Nucleus accumbens (tissue), 56 donors: ENCODE results near the gene NFATC1.
A peak's percentile ranks its signal among the peaks of the same experiment; 100 is the strongest.

Source experiments
- DNase-seq, 56 donors: peaks; one replicate each; lab custom pipeline; 2025; lab: John Stamatoyannopoulos, UW

NFATC1 gene

DNA sequence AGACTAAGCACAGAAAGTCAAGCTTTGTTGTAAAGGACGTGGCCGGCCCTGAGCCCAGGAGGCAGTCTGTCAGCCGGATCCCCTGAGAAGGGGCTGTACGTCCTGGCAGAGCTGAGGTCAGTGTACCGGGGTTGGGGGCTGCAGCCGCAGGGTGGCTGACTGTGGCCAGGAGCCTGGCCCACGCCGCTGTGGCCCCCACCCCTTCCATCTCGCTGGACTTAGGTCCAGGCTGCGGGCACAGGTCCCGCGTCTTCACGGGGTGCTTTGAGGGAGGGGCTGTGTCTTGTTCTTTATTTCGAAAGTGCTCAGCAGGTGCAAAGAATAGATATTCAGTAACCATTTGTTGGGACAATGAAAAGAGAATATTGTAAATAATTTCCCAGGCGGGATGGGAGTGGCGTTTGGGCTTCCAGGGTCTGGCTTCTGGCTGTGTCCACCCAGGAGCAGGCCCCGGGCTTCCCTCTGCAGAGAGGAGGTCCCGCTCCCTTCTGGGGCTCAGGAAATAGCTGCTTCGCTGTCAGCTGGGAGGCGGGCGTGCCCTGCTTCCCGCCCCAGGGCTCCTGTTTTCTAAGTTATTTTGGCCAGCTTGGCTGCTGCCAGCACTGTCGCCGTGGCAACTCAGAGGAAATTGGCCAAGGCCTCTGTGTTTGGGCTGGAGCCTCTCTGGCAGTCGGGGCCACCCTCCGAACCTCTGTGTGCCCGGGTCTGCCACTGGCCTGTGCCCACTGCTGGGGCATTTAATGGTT lies 7.4 kb downstream of the NFATC1 start:
- peak in 46 of 56 donors; percentile 12 to 83 (median 48) for DNase-seq

DNA sequence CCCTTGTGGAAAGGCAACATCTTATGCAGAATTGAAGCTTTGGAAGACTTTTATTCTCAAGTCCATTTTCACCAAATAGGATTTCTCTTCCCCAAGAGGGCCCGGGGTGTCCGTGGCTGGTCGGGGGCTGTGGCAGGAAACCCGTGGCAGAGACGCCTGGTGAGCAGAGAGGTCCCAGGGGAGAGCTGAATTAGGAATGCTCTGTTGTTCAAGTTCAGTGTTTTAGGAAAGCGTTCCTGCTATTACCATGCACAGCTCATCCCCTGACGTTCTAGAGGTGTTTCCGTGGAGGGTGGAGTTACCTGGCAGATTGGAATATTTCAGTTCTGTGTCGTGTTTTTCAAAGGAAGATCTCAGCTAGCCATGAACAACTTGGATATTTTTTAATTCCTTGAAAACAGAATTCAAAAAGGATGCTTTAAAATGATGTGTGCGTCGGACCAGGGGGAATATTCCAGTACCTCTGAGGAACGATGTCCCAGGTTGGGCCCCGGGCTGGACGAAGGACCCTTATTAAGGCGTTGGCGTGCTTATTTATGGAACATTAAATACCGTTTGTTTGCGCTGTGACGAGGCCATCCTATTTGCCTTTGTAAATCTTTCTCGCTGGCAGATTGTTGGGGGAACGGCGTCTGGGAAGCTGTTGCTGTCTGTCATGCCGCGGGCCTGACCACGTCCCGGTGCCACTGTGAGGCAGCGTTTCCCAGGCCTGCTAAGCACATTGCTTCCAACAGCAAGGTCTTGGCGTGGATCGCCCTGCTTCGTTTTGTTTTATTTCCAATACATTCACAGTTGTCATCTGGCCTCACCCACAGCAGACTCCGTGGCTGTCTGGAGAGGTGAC lies 8.2 kb downstream of the NFATC1 start:
- DNase-seq, result no peak

DNA sequence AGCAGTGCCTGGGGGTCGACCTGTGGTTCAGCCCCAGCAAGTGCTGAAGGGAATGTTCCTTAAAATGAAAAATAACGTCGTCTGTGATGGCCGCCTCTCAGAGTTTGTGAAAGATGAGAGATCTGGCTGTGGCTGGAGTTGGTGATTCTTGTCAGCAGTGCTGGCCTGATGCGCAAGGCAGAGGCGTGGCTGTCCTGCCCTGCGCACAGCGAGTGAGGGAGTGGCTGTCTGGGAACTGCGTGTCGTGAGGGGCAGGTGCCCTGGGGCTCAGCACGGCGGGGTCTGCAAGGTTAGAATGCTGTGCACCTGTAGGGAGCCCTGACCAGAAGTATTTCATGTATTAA lies 8.8 kb downstream of the NFATC1 start:
- no peak for DNase-seq

DNA sequence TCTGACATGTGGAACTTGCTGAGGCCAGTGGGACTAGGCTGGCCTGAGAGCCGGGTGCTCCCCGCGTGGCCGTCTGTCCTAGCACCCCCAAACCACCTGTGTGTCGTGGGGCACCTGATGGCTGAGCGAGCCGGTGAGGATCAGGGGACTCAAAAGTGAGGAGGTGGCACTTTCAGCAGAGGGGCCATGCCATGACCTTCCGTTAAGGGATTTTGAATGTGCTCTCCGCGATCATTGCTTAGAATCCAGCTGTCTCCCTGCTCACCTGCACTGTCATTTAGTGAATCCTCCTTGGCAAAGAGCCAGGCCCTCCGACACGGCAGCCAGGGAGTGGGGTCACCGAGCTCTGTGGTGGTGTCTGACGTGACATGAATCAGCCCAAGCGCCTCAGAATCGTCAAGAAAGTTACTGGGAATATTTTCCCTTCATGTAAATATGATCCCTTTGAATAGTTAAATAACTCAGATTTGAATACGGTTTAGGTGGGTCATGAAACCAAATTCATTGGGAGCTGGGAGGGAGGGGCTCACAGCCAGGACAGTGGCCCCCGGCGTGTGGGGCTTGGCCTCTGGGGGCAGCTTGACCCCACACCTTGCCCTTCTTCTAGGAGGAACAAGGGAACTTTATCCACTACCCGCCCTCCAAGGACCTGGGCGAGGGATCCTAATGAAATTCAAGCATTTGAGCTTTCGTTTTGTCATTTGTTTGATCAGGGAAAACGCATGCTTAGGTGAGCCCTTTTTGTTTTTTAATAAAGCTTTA lies 9.5 kb downstream of the NFATC1 start:
- no peak for DNase-seq

DNA sequence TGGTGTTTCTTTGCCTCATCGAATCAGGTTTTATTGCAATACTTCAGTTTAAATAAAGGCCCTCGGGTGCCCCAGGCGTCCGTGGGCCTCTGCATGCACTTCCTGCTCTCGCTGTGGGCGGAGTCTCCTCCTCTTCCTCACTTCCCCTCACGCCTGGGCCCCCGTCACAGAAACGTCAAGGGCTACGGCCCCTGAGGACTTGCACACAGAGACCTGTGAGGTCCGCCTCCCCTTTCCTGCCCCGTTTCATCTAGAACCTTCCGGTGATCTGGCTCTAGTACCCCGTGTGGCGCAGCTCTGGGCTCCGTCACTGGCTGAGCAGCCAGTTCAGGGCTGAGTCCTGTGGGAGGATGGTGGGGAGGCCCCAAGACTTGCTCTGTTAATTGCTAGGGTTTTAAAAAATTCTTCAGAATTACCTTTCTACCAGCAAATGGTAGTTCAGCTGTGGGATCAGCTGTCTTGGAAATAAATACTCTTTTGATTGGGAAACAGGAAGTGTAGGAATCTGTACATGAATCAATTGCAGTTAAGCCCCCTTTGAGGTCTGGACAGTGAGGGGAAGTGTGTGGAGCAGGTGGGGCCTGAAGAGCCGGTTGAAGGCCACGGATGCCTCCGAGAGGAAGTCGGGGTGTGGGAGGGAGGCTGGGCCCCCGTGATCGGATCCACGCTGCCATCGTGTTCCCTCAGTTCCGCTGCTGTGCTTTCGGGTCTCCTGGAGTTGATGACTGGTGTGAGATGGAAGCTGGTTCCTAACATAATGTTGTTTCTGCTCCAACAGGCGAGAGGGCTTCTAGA lies 10.2 kb downstream of the NFATC1 start:
- peak in 7 of 56 donors; percentile 15 to 43 (median 24) for DNase-seq

DNA sequence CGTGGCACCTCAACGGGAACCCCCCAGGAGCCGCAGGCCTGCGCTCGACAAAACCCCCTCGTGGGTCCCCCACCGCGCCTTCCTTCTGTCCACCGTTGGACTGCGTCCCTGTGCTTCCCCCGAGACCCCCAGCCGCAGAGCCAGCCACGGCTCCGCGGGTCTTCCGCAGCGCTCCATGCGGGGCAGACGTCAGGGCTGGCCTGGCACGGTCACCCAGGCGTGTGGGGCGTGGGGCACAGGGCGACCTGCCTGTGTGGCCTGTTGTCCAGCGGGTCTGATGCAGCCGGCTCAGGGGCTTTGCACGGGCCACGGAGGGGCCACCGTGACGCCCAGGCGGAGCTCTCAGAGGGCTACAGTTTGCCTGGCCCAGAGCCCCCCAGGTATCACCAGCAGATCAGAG lies 11.0 kb downstream of the NFATC1 start:
- no peak for DNase-seq

DNA sequence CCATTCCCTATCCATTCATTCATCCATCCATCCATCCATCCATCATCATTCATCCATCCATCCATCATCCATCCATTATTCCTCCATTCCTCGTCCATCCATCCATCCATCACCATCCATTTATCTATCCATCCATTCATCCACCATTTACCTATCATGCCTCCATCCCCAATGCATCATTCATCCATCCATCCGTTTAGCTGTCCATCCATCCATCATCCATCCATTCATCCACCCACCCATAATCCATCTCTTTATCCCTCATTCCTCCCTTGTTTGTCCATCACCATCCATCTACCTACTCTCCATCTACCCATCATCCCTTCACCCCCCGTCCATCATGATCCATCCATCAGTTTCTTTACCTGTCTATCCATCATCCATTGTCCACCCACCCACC lies 13.6 kb downstream of the NFATC1 start:
- DNase-seq, result no peak

DNA sequence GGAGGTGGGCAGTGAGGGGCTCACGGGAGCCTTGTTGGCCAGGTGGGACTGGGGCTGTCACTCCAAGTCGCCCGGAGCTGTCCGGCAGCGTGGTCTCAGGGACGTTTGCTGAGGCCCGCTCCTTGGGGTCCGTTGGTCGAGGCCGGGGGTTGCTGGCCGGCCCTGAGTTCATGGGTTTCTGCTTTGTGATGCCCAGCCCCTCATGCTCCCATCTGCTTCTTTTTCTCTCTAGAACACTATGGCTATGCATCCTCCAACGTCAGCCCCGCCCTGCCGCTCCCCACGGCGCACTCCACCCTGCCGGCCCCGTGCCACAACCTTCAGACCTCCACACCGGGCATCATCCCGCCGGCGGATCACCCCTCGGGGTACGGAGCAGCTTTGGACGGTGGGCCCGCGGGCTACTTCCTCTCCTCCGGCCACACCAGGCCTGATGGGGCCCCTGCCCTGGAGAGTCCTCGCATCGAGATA lies 14.5 kb downstream of the NFATC1 start:
- no peak for DNase-seq

DNA sequence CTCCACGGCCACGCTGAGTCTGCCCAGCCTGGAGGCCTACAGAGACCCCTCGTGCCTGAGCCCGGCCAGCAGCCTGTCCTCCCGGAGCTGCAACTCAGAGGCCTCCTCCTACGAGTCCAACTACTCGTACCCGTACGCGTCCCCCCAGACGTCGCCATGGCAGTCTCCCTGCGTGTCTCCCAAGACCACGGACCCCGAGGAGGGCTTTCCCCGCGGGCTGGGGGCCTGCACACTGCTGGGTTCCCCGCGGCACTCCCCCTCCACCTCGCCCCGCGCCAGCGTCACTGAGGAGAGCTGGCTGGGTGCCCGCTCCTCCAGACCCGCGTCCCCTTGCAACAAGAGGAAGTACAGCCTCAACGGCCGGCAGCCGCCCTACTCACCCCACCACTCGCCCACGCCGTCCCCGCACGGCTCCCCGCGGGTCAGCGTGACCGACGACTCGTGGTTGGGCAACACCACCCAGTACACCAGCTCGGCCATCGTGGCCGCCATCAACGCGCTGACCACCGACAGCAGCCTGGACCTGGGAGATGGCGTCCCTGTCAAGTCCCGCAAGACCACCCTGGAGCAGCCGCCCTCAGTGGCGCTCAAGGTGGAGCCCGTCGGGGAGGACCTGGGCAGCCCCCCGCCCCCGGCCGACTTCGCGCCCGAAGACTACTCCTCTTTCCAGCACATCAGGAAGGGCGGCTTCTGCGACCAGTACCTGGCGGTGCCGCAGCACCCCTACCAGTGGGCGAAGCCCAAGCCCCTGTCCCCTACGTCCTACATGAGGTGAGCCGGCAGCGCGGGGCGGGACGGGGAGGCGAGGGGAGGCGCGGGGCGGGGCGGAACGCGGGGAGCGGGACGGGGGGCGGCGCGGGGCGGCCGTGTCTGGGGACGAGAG lies 15.2 kb downstream of the NFATC1 start:
- no peak for DNase-seq

DNA sequence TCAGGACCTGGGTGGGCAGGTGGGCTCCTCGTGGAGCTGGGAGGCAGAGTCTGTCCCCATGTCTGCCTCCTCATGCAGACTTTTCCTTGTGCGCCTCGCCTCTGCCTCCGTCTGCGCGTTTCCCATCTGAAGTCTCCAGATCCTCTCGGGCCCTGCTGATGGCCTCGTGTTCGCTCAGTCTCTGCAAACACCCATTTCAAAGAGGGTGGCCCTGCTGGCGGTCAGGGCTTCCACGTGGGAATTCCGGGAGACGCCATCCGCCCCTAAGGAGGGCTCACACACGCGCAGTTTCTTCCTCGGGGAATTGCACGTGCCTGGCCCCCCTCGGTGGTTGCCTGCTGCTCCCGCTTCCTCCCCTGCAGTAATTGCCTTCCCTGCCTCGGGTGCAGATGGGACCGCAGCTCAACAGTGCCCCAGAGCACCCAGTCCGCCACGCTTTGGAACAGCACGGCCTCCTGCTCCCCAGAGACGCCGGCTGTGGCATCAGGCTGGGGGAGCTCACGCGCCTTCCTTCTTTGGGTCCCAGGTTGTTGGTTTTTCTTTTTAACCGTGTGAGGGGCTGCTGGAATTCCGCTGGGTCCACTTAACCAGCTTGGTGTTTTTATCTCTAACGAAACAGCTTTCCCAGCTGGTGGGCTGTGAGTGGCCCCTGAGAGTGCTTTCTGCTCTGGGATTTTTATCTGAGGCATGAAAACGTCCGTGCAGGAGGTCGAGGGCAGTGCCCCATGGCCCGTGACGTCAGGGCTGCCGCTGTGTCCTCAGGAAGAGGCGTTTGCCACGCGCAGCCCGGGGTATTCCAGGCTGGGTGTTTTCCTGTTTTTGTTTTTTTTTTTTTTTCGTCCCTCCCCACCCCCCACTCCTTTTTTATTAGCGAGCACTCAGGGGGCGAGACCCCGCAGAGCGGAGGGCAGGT lies 16.1 kb downstream of the NFATC1 start:
- no peak for DNase-seq

DNA sequence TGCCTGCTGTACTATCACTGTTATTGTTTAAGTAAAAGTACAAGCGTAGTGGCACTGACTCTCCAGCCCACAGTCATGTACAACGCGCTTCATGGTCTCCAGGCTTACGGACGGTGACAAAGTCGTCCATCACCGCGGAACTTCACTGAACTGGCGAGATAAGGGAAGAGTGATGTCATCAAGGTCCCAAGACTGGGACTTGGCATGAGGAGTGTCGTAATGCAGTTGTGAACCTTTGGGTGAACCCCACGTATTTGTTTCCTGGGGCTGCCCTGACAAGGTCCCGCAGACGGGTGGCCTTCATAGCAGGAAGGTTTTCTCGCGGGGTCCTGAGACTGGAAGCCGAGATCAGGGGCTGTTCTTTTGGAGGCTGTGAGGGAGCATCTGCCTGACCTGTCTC lies 17.3 kb downstream of the NFATC1 start:
- no peak for DNase-seq

DNA sequence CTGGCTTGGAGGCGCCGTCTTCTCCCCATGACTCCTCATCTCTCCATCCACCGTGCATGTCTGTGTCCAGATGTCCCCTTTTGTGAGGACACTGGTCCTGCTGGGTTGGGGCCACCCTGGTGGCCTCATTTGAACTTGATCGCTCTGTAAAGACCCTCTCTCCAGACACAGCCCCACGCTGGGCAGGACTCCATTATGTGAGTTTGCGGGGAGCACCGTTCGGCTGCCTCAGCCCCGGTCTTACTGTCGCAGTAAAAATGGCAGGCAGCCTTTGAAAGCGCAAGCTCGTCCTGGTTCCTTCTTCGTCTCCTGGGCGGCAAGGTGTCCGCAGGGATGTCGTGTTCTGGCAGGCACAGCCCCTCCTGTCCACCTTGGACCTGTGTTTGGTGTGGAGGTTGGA lies 17.7 kb downstream of the NFATC1 start:
- no peak for DNase-seq

DNA sequence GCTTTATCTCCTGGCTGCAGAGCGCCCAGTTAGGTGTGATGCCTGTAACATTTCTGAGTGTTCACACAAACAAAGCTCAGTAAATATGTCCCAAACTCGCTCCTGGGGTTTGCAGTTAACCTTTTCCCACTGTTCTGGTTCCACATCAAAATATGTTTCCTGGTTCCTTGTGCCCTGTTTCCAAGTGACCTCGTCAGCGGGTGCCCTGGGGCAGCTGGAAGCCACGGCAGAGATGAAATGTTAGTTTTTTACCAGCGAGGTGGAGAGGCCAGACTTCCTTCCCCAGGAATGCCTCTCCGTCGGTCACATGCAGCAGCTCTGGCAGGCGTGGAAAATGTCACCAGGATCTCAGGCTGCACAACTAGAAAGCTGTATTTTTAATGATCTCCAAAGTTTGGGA lies 18.2 kb downstream of the NFATC1 start:
- DNase-seq, result no peak

DNA sequence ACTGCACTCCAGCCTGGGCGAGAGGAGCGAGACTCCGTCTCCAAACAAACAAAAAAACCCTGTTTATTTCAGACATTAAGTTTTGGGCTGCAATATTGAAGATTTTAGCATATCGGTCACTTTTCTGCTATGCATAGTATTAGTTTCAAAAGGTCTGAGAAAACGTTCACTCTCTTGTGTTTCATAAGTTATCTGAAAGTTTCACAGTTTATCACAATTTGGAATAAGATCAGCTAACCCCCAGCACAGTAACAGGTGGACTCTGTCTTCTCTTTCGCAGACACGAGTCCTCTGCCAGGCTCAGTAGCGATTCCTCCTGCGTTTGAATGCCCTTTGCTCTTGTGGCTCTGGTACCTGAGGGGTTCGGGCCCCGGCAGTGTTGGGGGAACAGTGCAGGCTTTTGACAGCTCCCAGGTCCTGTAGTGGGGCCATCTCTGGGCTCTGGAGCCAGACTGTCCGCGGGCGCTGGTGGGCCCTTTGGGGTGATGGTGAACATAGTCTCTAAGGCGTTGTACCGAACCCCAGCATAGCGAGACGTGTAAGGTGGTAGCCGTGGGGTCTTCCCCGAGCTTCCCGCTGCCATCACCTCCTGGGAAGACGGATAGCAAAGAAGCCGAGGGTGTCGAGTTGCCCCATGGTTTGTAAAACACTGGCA lies 20.4 kb downstream of the NFATC1 start:
- DNase-seq, result no peak

DNA sequence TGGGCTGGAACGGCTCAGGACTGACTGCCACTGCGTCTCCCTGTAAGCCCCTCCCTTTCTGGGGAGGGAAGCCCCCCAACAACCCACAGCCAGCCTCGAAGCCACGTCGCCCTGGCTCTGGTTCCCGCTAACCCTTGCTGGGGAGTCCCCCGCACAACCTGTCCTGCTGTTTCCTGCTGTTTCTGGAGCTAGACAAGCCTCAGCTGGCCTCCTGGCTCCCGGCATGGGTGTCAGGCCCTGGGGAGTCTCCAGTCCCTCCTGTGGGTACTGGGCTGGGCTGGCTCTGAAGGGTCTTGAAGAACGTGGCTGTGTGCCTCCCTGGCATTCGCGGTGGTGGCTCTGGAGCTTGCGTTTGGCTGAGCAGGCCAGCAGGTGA lies 20.9 kb downstream of the NFATC1 start:
- no peak for DNase-seq

DNA sequence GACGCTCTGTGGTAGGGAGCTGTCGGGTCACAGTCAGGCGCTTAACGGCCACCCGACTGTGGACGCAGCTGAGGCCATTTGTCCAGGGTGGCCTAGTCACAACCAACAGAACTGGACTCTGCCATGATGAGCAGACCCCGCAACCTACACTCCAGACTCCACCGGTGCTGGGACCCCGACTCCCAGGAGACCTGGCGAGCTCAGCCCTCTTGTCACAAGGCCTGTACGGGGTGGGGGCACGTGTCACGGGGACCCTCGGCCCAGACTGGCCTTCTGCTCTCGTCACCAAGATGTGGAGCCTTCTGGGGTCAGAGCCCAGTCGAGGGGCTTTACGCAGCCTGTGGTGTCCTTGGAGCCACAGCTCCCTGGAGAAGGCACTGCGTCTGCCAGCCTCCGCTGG lies 22.5 kb downstream of the NFATC1 start:
- DNase-seq, result no peak

DNA sequence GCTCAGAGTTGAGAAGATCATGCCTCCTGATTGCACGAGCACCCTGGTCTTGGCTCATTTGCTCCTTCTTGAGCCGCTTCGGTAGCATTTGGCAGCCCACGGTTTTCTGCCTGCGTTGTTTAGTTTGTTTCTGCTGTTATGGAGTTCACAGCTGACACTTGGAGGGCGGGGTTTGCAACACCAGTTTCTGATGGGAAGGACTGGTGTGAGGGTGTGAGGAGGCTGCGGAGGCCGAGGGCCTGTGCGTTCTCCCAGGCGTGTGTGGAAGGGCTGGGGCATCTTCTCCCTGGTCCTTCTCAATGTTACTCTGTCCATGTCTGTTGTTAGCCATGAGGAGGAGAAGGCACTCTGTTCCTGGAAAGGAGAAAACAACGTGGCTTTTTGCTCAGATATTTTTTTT lies 22.9 kb downstream of the NFATC1 start:
- DNase-seq, result no peak
